Muscle layer of colon (tissue), 2 donors: Measurements from ENCODE around the gene C19orf47.

ENCODE experiments used
- H3K27ac ChIP-seq: one replicate; pipeline ENCODE4 v1.7.0; 2013; ENCODE audit warnings: low read depth, mild to moderate bottlenecking, low read length, moderate library complexity
- H3K27me3 ChIP-seq, 2 donors: one replicate each; pipeline ENCODE4 v1.7.0; 2013; ENCODE audit warnings: low read length in 2 of 2, mild to moderate bottlenecking in 2 of 2; ENCODE audit not compliant: insufficient read depth in 2 of 2, control insufficient read depth in 1 of 2
- H3K36me3 ChIP-seq: one replicate; pipeline ENCODE4 v1.7.0; 2013; ENCODE audit warnings: mild to moderate bottlenecking, low read length; ENCODE audit not compliant: insufficient read depth
- H3K4me1 ChIP-seq: one replicate; pipeline ENCODE4 v1.7.0; 2013; ENCODE audit warnings: mild to moderate bottlenecking, low read length; ENCODE audit not compliant: insufficient read depth
- H3K4me3 ChIP-seq, 2 donors: one replicate each; pipeline ENCODE4 v1.7.0; 2013; ENCODE audit warnings: low read length in 2 of 2, low read depth in 1 of 2, mild to moderate bottlenecking in 1 of 2, moderate library complexity in 1 of 2
- H3K9ac ChIP-seq: one replicate; pipeline ENCODE4 v1.7.0; 2013; ENCODE audit warnings: low read length
- H3K9me3 ChIP-seq: one replicate; pipeline ENCODE4 v1.7.0; 2013; ENCODE audit warnings: mild to moderate bottlenecking, low read length
- donor health status: abdominal sarcoma.
- donor health status: Adenocarcinoma of cecum.

The C19orf47 gene

DNA sequence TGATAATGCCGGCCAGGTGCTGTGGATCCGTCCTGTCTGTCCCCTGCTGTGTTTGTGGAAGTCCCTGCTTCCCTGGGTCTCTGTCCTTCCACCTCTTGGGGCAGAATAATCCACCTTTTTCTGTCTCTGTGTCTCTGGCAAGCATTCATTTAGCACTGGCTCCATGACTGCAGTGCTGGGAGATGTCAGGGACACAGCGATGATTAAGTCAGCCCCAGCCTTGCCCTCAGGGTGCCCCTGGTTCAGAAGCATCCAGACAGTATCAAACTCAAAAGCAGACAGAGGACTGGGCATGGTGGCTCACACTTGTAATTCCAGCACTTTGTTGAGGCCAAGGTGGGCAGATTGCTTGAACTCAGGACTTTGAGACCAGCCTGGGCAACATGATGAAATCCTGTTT lies 40.3 kb upstream of the C19orf47 start:
- Histone ChIP-seq H3K36me3 (no peaks in the 10 kb centered on the region), H3K9ac (no peak overlapping the region), H3K9me3 (no peaks in the 10 kb centered on the region), H3K4me1 (no peaks in the 10 kb centered on the region), H3K27ac (no peak overlapping the region), H3K27me3 (no peaks in the 10 kb centered on the region), H3K4me3 (no peak overlapping the region)

- Histone ChIP-seq H3K4me1 (no peaks in the 10 kb centered on the region), H3K4me3 (no peak overlapping the region), H3K27ac (no peak overlapping the region), H3K36me3 (no peaks in the 10 kb centered on the region), H3K9ac (no peak overlapping the region), H3K9me3 (no peaks in the 10 kb centered on the region), H3K27me3 (no peaks in the 10 kb centered on the region)
Observed at GRCh38 chr19:40387155-40387554, 39.0 kb upstream of the C19orf47 start.

DNA sequence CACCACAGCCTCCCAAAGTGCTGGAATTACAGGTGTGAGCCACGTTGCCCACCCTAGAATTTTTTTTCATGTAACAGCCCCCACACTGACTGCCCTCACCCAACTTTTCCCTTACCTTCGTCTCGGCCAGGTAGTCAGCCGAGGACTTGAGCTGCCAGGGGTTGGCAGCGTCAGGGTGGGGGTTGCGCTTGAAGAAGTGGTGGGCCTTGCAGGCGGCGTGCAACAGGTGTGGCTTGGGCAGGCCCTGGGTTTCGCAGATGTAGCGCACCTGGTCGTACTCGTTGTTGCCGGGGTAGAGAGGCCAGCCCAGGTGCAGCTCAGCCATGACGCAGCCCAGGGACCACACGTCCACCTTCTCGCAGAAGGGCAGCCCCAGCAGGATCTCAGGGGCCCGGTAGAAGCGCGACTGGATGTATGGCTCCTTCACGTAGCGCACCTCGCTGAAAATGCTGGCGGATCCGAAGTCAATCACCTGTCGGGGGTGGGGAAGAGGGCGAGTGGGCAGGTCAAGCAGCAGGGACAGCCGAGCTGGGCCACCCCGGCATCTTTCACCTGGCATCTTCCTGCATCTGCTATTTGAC lies 35.6 kb upstream of the C19orf47 start:
- Histone ChIP-seq H3K9me3 (no peaks in the 10 kb centered on the region), H3K4me3 (no peak overlapping the region), H3K27ac (no peak overlapping the region), H3K9ac (no peak overlapping the region), H3K4me1 (no peaks in the 10 kb centered on the region), H3K36me3 (peaks cover 6% of the 10 kb centered on the region), H3K27me3 (no peaks in the 10 kb centered on the region)

DNA sequence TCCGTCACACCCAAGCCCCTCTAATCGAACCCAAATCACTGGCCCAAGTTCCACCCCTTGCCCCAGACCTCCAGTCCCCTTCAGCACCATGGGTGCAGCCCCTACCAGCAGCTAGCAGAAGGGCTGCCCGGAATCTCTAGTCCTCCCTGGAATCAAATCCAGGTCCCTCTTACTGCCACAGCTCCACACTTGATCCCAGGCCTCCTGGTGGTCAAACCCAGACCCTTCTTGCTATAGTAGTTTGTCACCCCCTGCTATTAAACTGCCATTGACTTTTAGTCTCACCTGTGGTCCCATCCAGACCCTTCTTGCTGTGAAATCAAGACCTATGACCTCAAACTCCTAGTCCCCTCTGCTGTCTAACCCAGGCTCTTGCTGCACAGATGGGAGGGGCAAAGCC lies 33.1 kb upstream of the C19orf47 start:
- Histone ChIP-seq H3K9ac (no peak overlapping the region), H3K27me3 (no peaks in the 10 kb centered on the region), H3K4me3 (no peak overlapping the region), H3K27ac (no peak overlapping the region), H3K4me1 (no peaks in the 10 kb centered on the region), H3K9me3 (no peaks in the 10 kb centered on the region), H3K36me3 (peaks cover 18% of the 10 kb centered on the region)

DNA sequence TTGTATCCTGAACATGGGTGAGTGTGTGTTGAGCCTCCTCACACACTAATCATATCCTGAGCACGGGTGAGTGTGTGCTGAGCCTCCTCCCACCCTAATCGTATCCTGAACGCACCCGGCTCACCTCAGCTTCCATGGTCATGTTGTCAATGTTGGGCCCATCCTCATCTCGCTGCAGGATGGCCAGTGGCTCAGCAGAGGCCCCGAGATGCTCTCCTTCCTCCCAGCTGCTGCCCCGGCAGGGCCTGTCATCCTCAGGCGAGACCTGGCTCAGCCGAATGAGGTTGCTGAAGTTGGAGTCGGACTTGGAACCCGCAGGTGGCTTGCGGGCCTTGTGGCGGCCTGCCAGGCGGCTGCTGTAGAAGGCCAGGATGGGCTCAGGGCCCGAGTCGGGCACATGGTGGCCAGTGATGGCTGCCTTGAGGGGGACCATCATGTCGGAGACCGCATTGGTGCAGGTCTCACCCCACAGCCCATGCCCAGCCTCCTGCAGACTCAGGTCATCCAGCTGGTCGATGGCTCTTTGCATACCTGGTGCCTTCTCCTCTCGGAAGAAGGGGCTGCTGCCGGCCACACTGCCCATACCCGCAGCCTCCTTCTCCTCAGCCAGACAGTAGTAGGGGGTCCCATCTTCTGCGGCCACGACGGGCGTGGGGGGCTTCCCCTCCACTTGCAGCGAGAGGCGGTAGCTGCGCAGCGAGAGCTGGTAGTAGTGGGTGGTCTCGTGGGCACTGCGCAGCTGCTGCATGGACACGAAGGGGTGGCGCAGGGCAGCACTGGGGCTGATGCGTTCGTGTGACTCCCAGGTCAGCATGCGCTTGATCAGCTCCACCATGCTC lies 32.2 kb upstream of the C19orf47 start:
- no peaks in the 10 kb centered on the region for H3K4me1 ChIP-seq
- H3K4me3 ChIP-seq = no peak overlapping the region
- no peak overlapping the region for H3K27ac ChIP-seq
- H3K9ac ChIP-seq = no peak overlapping the region
- no peaks in the 10 kb centered on the region for H3K9me3 ChIP-seq
- H3K27me3 ChIP-seq = no peaks in the 10 kb centered on the region
- H3K36me3 ChIP-seq = peaks cover 19% of the 10 kb centered on the region

- Histone ChIP-seq H3K4me3 (no peak overlapping the region), H3K36me3 (peaks cover 23% of the 10 kb centered on the region), H3K27me3 (no peaks in the 10 kb centered on the region), H3K27ac (no peak overlapping the region), H3K9me3 (no peaks in the 10 kb centered on the region), H3K4me1 (no peaks in the 10 kb centered on the region), H3K9ac (no peak overlapping the region)
Observed at GRCh38 chr19:40379446-40380198, 31.4 kb upstream of the C19orf47 start.

DNA sequence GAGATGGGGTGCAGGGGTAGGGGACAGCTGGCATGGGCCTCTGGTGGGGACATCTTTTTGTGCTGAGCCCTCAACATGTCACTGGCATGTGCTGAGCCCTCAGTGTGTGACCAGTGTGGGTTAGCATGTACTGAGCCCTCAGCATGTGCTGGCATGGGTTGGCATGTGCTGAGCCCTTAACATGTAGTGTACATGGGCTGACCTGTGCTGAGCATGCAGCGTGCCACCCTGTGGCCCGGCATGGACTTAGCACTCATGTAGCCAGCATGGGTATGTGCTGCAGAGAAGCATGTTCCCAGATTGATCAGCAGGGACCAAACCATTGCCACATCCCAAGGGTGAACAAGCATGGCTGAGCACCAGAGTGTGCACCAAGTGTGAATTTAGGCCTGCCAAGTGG lies 30.3 kb upstream of the C19orf47 start:
- no peaks in the 10 kb centered on the region for H3K27me3 ChIP-seq
- no peak overlapping the region for H3K9ac ChIP-seq
- H3K27ac ChIP-seq = no peak overlapping the region
- no peaks in the 10 kb centered on the region for H3K4me1 ChIP-seq
- H3K4me3 ChIP-seq = no peak overlapping the region
- no peaks in the 10 kb centered on the region for H3K9me3 ChIP-seq
- peaks cover 31% of the 10 kb centered on the region for H3K36me3 ChIP-seq

DNA sequence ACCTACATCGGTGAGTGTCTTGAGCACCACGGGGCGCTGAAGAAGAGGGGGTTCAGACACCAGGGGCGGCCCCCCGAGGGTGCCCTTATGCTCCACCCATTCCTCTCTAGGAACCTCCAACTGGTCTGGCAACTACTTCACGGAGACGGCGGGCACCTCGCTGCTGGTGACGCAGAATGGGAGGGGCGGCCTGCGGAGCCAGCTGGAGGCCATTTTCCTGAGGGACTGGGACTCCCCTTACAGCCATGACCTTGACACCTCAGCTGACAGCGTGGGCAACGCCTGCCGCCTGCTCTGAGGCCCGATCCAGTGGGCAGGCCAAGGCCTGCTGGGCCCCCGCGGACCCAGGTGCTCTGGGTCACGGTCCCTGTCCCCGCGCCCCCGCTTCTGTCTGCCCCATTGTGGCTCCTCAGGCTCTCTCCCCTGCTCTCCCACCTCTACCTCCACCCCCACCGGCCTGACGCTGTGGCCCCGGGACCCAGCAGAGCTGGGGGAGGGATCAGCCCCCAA lies 29.7 kb upstream of the C19orf47 start:
- H3K36me3 ChIP-seq = peaks cover 36% of the 10 kb centered on the region
- H3K27me3 ChIP-seq = no peaks in the 10 kb centered on the region
- H3K4me1 ChIP-seq = no peaks in the 10 kb centered on the region

GRCh38 chr19:40376286-40376862 lies 28.2 kb upstream of the C19orf47 start:
- no peak overlapping the region for H3K9ac ChIP-seq
- H3K9me3 ChIP-seq = no peaks in the 10 kb centered on the region
- H3K4me1 ChIP-seq = no peaks in the 10 kb centered on the region
- no peak overlapping the region for H3K4me3 ChIP-seq
- H3K27me3 ChIP-seq = no peaks in the 10 kb centered on the region
- H3K36me3 ChIP-seq = peaks cover 49% of the 10 kb centered on the region
- H3K27ac ChIP-seq = no peak overlapping the region

More for the DNA sequence above, 29.7 kb upstream of the C19orf47 start:
- no peak overlapping the region for H3K9ac ChIP-seq
- H3K4me3 ChIP-seq = no peak overlapping the region
- no peaks in the 10 kb centered on the region for H3K9me3 ChIP-seq
- no peak overlapping the region for H3K27ac ChIP-seq

GRCh38 chr19:40374084-40374483 lies 25.9 kb upstream of the C19orf47 start:
- Histone ChIP-seq H3K9me3 (no peaks in the 10 kb centered on the region), H3K4me3 (no peak overlapping the region), H3K4me1 (no peaks in the 10 kb centered on the region), H3K9ac (no peak overlapping the region), H3K27ac (no peak overlapping the region), H3K36me3 (peaks cover 61% of the 10 kb centered on the region), H3K27me3 (no peaks in the 10 kb centered on the region)

GRCh38 chr19:40371802-40372122 lies 23.6 kb upstream of the C19orf47 start:
- Histone ChIP-seq H3K9me3 (no peaks in the 10 kb centered on the region), H3K27ac (no peak overlapping the region), H3K4me3 (no peak overlapping the region), H3K36me3 (peaks cover 65% of the 10 kb centered on the region), H3K4me1 (no peaks in the 10 kb centered on the region), H3K27me3 (no peaks in the 10 kb centered on the region), H3K9ac (no peak overlapping the region)
